ENCODE measurements around the gene ANKRD33B.

The ANKRD33B gene

GRCh38 chr5:10649666-10650380 is 86.0 kb downstream of the ANKRD33B start:
- H3K4me3 ChIP-seq = no peak overlapping the region
- H3K27ac ChIP-seq = no peak overlapping the region
- TF ChIP-seq CTCF (IDR thresholded peaks at IDR 0.05) = no peak
- DNase-seq (ENCODE audit: low spot score) = no peak

GRCh38 chr5:10652151-10652550 is 88.3 kb downstream of the ANKRD33B start:
- DNase-seq (ENCODE audit: low spot score) = no peak
- Histone ChIP-seq H3K4me3 (no peak overlapping the region), H3K27ac (no peak overlapping the region)
- TF ChIP-seq CTCF (IDR thresholded peaks at IDR 0.05) = no peak

GRCh38 chr5:10652606-10653005 is 88.7 kb downstream of the ANKRD33B start:
- Histone ChIP-seq H3K27ac (no peak overlapping the region), H3K4me3 (no peak overlapping the region)
- no peak for DNase-seq (ENCODE audit: low spot score)
- no peak for TF ChIP-seq CTCF (IDR thresholded peaks at IDR 0.05)

- H3K4me3 ChIP-seq = no peak overlapping the region
- H3K27ac ChIP-seq = no peak overlapping the region
- no peak for DNase-seq (ENCODE audit: low spot score)
- no peak for TF ChIP-seq CTCF (IDR thresholded peaks at IDR 0.05)
These were observed 89.2 kb downstream of the ANKRD33B start for GRCh38 chr5:10653043-10653442.

GRCh38 chr5:10653751-10654400 is 90.0 kb downstream of the ANKRD33B start:
- H3K27ac ChIP-seq = no peak overlapping the region
- DNase-seq (ENCODE audit: low spot score) = no peak

GRCh38 chr5:10654566-10654965 is 90.7 kb downstream of the ANKRD33B start:
- Histone ChIP-seq H3K4me3 (no peak overlapping the region), H3K27ac (no peak overlapping the region)
- no peak for DNase-seq (ENCODE audit: low spot score)
- no peak for TF ChIP-seq CTCF (IDR thresholded peaks at IDR 0.05)

More at GRCh38 chr5:10653751-10654400, 90.0 kb downstream of the ANKRD33B start:
- H3K4me3 ChIP-seq = no peak overlapping the region
- no peak for TF ChIP-seq CTCF (IDR thresholded peaks at IDR 0.05)

Measured in coronary artery (tissue), 2 donors.